Effector memory CD4-positive, alpha-beta T cell (primary cell): ENCODE measurements around the gene CTU1.

ENCODE experiments used
- DNase-seq, 3 donors: peaks; one replicate each; pipeline ENCODE4 v3.0.0-alpha.2; 2020
- H3K27ac ChIP-seq: 2 replicates; pipeline ENCODE4 v1.7.0; 2013; ENCODE audit warnings: mild to moderate bottlenecking, low read length, moderate library complexity; ENCODE audit not compliant: insufficient read depth, poor library complexity, severe bottlenecking
- H3K27me3 ChIP-seq: replicated peaks from 2 replicates; pipeline ENCODE4 v1.7.0; 2013; ENCODE audit warnings: mild to moderate bottlenecking, low read length; ENCODE audit not compliant: insufficient read depth, control insufficient read depth, poor library complexity, severe bottlenecking
- H3K36me3 ChIP-seq: 2 replicates; pipeline ENCODE4 v1.7.0; 2013; ENCODE audit warnings: mild to moderate bottlenecking, low read length, moderate library complexity; ENCODE audit not compliant: control insufficient read depth, insufficient read depth
- H3K4me1 ChIP-seq: 2 replicates; pipeline ENCODE4 v1.7.0; 2013; ENCODE audit warnings: low read length, mild to moderate bottlenecking; ENCODE audit not compliant: control insufficient read depth, insufficient read depth, poor library complexity, severe bottlenecking
- H3K4me3 ChIP-seq: 2 replicates; pipeline ENCODE4 v1.7.0; 2013; ENCODE audit warnings: low read length, low read depth, mild to moderate bottlenecking; ENCODE audit not compliant: insufficient read depth, poor library complexity, severe bottlenecking
- H3K9me3 ChIP-seq: 2 replicates; pipeline ENCODE4 v1.7.0; 2013; ENCODE audit warnings: mild to moderate bottlenecking, low read length, moderate library complexity; ENCODE audit not compliant: control insufficient read depth
- total RNA-seq, 3 donors: gene quantifications; one replicate each; lab custom pipeline; 2026; lab: John Stamatoyannopoulos, UW

The CTU1 gene
- 1.2 to 4.7 (median 4.3) reads per million in 3 donors for total RNA-seq

DNA sequence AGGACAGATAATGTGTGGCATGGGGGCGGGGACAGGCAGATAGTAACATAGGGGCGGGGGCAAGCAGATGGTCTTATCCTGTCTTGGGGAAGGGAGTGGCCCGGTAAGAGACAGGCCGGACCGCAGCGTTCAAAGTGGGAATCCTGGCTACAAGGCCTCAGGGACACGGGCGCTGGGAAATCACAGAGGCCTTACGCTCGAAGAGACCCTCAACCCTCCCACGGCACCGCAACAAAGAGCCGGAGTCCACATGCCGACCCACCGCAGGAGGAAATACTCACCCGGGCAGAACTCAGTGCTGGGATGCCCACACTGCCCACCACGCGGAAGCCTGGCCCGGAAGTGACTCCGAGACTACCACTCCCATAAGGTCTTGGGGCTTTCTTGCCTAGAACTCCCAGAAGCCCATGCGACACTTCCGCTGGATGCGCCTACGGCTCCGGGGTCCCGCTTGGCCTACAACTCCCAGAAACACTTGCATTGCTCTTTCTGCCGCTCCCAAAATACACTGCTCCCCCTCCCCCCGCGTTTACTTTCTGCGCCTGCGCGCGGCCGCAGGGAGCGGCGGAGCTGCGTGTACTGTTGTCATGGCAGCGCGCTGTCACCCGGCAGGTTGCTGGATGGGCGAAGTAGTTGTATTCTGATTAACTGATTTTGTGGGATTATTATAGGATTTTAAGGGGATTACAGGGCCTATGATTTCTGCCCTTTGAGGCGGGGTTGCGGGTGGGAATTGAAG, at the start of gene CTU1:
TSS of gene CTU1 (minus strand) at position 344 of the 739 bp plus-strand sequence. CDS start 3,840 bp downstream, outside the sequence.
- peak within 1 kb of the TSS; percentile 73 for H3K27ac ChIP-seq
- no peaks in the 10 kb centered on the region for H3K9me3 ChIP-seq
- peak within 1 kb of the TSS; percentile 62 for H3K4me3 ChIP-seq
- peak; percentile 96 to 98 (median 98) for DNase-seq
- no peaks in the 10 kb centered on the region for H3K27me3 ChIP-seq
- peaks cover 6% of the 10 kb centered on the region for H3K36me3 ChIP-seq
- peaks cover 22% of the 10 kb centered on the region for H3K4me1 ChIP-seq

- Histone ChIP-seq H3K36me3 (no peaks in the 10 kb centered on the region), H3K27me3 (no peaks in the 10 kb centered on the region), H3K4me3 (no peak overlapping the region), H3K27ac (no peak overlapping the region), H3K4me1 (no peaks in the 10 kb centered on the region), H3K9me3 (no peaks in the 10 kb centered on the region)
- DNase-seq: no peak
Measured at GRCh38 chr19:51157265-51157664, 49.1 kb upstream of the CTU1 start.

DNA sequence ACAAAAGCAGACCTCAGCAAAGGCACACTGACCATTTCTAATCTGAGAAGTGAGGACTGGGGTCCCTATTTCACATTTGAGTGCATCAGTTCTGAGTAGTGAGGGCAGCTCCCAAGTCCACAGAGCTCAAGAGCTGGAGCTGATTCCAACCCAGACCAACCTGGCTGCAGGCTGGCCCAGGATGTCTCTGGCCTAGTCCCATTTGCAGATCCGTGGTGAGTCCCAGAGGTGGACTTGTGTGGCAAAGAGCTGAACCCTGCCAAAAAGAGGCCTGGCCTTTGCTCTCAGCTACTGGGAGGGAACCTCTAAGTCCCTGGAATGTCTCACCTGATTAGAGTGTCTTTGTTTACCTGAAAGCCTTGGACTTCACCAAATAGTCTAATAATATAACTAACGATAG, 48.5 kb upstream of the CTU1 start:
- no peak overlapping the region for H3K4me3 ChIP-seq
- no peaks in the 10 kb centered on the region for H3K9me3 ChIP-seq
- H3K27ac ChIP-seq: no peak overlapping the region
- no peak for DNase-seq
- no peaks in the 10 kb centered on the region for H3K27me3 ChIP-seq
- H3K36me3 ChIP-seq: no peaks in the 10 kb centered on the region
- H3K4me1 ChIP-seq: no peaks in the 10 kb centered on the region

DNA sequence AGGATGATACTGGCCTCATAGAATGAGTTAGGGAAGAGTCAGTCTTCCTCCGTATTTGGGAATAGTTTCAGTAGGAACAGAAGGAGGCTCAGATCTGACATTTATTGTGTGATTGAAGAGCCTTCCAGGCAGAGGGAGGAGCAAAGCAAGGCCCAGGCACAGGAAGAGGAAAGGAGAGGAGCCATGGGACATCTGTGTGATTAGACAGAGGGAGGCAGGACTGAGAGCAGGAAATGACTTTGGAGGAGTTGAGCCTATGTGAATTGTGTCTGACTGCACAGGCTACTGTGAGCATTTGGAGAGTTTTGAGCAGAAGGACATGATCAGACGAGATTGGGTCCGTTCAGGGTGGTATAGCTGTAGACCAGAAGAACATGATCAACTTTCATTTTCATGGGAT, 42.4 kb upstream of the CTU1 start:
- no peaks in the 10 kb centered on the region for H3K9me3 ChIP-seq
- no peaks in the 10 kb centered on the region for H3K4me1 ChIP-seq
- H3K36me3 ChIP-seq: no peaks in the 10 kb centered on the region
- H3K27me3 ChIP-seq: no peaks in the 10 kb centered on the region
- H3K27ac ChIP-seq: no peak overlapping the region
- H3K4me3 ChIP-seq: no peak overlapping the region
- DNase-seq: no peak

DNA sequence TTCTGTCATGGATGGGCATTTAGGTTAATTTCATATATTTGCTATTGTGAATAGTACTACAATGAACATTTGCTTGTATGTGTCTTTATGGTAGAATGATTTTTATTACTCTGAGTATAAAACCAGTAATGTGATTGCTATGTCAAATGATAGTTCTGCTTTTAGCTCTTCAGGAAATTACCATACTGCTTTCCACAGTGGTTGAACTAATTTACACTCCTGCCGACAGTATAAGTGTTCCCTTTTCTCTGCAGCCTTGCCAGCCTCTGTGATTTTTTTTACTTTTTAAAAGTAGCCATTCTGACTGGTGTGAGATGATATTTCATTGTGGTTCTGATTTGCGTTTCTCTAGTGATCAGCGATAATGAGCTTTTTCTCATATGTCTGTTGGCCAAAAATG, 40.4 kb upstream of the CTU1 start:
- Histone ChIP-seq H3K27me3 (no peaks in the 10 kb centered on the region), H3K9me3 (no peaks in the 10 kb centered on the region), H3K36me3 (no peaks in the 10 kb centered on the region), H3K27ac (no peak overlapping the region), H3K4me1 (no peaks in the 10 kb centered on the region), H3K4me3 (no peak overlapping the region)
- no peak for DNase-seq

DNA sequence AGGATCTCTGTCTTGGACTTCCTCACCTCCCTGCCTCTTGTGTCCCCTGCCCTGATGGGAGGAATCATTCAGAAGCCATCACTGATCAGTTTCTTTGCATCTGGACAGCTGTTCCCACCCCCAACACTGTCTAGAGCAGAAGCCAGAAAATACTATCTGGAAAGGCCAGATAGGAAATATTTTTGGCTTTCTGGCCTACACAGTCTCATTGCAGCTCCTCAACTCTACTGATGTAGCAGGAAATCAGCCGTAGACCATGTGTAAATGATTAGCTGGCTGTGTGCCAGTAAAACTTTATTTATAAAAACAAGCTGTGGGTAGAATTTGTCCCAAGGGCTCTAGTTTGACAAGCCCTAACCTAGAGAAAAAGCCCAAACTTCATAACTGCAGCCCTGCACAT, 39.5 kb upstream of the CTU1 start:
- Histone ChIP-seq H3K27ac (no peak overlapping the region), H3K27me3 (no peaks in the 10 kb centered on the region), H3K4me1 (no peaks in the 10 kb centered on the region), H3K4me3 (no peak overlapping the region), H3K36me3 (no peaks in the 10 kb centered on the region), H3K9me3 (no peaks in the 10 kb centered on the region)
- DNase-seq: no peak

DNA sequence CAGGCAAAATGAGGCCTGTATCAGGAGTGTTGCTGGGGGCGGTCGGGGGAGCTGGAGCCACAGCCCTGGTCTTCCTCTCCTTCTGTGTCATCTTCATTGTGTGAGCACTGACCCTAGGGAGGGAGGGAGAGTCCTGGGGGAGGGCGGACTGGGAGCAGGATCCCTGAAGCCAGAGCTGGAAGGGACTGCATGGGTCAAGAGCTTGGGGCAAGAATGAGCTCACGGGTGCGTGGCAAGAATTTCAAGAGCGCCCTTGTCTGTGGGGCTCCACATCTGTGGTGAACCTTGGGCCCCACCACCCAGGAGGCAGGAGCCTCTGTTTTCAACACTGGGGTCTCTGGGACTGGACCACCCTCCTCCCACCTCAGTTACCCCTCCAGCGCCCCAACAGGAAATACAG, 38.5 kb upstream of the CTU1 start:
- Histone ChIP-seq H3K9me3 (no peaks in the 10 kb centered on the region), H3K4me3 (no peak overlapping the region), H3K27me3 (no peaks in the 10 kb centered on the region), H3K27ac (no peak overlapping the region), H3K36me3 (no peaks in the 10 kb centered on the region), H3K4me1 (no peaks in the 10 kb centered on the region)
- no peak for DNase-seq

- Histone ChIP-seq H3K36me3 (no peaks in the 10 kb centered on the region), H3K9me3 (no peaks in the 10 kb centered on the region), H3K4me1 (no peaks in the 10 kb centered on the region), H3K27me3 (no peaks in the 10 kb centered on the region), H3K27ac (no peak overlapping the region), H3K4me3 (no peak overlapping the region)
- no peak for DNase-seq
Measured at GRCh38 chr19:51145916-51146493, 37.8 kb upstream of the CTU1 start.

GRCh38 chr19:51144482-51145045, 36.4 kb upstream of the CTU1 start:
- no peaks in the 10 kb centered on the region for H3K36me3 ChIP-seq
- H3K9me3 ChIP-seq: no peaks in the 10 kb centered on the region
- H3K27ac ChIP-seq: no peak overlapping the region
- DNase-seq: no peak
- no peak overlapping the region for H3K4me3 ChIP-seq
- no peaks in the 10 kb centered on the region for H3K4me1 ChIP-seq
- H3K27me3 ChIP-seq: no peaks in the 10 kb centered on the region

- DNase-seq: no peak
- H3K4me3 ChIP-seq: no peak overlapping the region
- no peaks in the 10 kb centered on the region for H3K4me1 ChIP-seq
- H3K27me3 ChIP-seq: no peaks in the 10 kb centered on the region
- H3K27ac ChIP-seq: no peak overlapping the region
- H3K36me3 ChIP-seq: no peaks in the 10 kb centered on the region
- no peaks in the 10 kb centered on the region for H3K9me3 ChIP-seq
Measured at GRCh38 chr19:51143486-51143885, 35.3 kb upstream of the CTU1 start.
